Activated T-helper 9 cell treated with anti-CD3 and anti-CD28 coated beads, Interleukin-2, amount 50 U/mL, for 16 hours (primary cell): ENCODE data around the gene TMEM50A.
"Not testable (repeated sequence)": the region's sequence is repeated elsewhere in the genome, so short reads cannot be mapped to it uniquely, and the experiment has no call there.

Experiments
- DNase-seq: peaks from one replicate; pipeline ENCODE4 v3.0.0-alpha.2; 2020; ENCODE audit warnings: low read depth

TMEM50A gene

DNA sequence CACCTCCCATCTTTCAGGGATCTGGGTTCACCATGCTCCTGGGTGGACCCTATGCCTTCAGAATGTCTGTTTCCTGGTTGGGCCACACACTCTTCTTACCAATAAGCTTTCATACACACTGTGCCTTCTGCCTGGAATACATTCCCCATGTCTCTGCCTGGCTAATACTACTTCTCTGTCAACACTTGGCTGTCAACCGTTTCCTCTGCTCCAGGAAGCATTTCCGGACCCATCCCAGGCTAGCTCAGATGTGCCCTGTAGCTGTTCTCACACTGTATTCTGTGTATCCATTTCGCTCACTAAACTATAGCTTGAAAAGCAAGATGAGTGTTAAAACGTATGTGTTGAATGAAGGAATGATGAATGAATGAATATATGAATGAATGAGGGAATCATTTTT is 49.0 kb downstream of the TMEM50A start:
- not testable (repeated sequence) for DNase-seq

DNA sequence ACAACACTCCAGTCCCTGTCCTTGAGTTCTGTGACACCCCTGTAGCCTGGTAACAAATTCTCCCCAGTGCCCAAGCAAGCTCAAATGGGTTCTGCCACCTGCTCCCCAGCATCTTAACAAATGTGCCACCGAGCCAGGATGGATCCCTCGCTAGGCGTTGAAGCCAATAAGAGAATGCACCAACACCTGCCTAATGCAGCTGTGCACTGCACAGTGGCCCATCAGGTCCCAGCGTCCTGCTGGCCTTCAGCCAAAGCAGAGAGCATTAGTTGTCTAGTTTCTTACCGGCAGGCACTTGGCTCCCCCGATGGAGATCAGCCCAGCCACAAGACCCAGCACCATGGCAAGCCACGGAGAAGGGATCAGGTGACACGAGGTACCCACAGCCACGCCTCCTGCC is 50.6 kb downstream of the TMEM50A start:
- DNase-seq = not testable (repeated sequence)

DNA sequence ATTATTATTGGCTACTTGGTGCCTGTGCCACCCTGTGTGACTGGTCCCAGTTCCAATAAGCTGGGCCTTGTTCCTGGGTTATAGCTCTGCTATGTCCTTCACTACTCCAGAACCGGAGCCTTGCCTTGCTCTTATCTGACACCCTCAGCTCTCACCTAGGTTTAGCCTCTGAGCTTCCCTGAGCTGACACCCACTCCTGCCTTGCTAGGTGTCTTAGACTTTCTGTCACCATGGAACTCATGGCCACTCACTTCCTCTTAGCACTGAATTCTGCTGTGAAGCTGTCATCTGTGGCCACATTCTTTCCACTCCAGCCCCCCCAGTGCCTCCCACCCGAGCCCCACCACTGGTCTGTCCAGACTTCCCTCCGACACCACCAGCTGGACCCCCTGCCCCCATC is 51.6 kb downstream of the TMEM50A start:
- DNase-seq = not testable (repeated sequence)

DNA sequence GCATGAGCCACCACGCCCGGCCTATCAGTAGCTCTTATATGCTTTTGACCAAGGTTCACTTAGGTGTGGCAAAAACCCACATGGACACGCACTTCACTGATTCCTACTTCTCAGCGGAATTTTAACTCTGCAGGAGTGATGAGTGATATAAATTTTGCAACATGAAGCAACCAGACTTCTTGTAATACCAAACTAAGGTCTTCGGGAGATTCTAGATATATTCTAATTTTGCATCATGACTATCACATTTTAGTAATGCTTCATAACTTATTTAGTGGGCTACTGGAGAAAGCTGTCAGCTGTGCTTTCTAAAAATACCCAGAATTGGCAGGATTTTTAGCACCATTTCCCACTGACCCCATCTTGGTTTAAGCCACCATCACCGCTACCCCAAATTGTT is 54.7 kb downstream of the TMEM50A start:
- DNase-seq = no peak

DNA sequence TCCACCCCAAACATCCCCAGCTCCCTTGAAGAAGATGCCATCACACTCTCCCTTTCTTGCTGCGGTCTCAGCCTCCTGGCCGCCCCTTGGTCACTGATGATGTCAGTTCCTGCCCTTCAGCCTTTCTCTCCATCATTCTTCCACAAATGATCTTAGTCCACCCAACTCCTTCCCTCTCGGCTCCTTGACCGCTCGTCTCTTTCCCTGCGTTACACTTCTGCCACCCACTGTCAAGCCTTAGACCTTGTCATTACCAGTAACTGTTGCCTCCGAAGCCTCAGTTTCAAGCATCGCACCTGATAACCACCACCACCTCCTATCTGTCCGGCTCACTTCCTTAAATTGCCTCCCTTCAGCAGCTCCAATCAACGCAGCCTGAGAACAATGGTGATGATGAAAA is 59.4 kb downstream of the TMEM50A start:
- not testable (repeated sequence) for DNase-seq

DNA sequence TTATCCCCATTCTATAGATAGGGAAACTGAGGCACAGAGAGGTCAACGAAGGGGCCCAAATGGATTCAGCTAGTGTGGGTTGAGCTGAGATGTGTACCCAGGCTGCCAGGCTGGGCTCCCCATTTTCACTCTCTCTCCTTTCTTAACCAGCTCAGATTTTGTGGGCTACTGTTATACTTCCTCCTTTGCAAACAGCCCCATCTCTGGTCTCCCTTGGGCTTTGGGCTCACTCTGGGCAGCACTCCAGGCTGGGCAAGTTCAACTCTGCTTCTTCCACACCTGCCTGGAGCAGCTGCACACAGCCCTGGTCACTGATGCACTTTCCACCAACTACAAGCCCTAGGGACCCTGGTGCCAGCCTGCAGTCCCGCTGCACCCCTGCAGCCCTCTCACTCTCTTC is 59.9 kb downstream of the TMEM50A start:
- DNase-seq = not testable (repeated sequence)

DNA sequence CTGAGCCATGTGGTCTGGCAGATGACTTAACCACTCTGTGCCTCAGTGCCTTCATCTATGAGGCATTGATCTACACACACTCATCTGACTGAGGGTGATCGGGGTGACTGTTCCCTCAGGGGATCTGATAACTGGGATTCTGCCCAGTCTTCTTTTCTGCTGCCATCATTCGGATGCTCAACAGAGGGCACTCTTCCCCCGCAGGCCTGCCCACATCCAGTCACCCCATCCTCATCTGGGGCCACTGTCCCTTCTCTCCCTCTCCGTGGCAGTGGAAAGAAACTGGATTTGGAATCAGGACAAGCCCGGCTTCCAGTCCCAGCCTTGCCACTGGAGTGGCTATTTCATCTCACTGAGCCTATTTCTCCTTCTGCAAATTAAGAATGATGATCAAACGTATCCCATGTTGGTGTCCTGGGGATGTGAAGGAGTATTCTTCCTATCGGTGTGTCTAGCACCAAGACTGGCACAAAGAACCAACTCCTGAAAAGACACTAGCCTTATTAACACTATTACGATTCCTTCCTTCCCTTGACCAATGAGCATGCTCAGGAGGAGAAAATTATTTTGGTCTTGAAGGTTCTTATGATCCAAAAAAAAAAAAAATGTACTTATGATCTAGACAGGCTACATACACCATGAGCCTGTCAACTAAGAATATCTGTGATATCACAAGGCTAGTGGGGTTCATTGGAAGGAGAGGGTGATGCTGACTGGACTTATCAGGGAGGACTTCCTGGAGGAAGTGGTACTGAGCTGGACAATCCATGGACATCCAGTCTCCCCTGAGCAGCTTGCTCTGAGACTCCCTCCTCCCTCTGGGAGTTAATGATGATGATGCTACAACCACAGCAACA is 65.0 kb downstream of the TMEM50A start:
- not testable (repeated sequence) for DNase-seq

DNA sequence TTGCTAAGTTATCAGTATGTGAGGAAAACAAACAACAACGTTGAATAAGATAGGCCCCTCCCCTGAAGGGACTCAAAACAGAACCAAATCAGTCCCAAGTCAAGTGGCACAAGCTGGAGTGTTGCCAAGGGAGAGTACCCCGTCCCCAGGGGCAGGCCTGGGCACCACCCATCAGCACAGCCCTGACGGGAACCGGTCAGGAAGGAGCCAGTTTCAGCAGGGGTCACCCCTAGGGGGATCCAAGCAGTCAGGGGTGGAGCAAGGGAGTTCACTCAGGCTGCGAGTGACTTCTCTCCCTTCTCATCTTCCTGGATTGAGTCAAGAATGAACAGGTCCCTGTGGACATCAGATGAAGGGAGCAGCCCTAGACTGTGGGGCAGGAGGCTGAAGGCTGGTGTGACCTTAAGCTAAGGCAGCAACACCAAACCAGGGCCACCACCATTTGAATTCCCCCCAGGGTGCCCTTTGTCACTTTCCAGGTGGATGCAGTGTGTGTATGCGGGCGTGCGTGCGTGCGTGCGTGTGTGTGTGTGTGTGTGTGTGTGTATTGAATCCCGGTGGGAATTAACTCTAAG is 67.7 kb downstream of the TMEM50A start:
- not testable (repeated sequence) for DNase-seq

DNA sequence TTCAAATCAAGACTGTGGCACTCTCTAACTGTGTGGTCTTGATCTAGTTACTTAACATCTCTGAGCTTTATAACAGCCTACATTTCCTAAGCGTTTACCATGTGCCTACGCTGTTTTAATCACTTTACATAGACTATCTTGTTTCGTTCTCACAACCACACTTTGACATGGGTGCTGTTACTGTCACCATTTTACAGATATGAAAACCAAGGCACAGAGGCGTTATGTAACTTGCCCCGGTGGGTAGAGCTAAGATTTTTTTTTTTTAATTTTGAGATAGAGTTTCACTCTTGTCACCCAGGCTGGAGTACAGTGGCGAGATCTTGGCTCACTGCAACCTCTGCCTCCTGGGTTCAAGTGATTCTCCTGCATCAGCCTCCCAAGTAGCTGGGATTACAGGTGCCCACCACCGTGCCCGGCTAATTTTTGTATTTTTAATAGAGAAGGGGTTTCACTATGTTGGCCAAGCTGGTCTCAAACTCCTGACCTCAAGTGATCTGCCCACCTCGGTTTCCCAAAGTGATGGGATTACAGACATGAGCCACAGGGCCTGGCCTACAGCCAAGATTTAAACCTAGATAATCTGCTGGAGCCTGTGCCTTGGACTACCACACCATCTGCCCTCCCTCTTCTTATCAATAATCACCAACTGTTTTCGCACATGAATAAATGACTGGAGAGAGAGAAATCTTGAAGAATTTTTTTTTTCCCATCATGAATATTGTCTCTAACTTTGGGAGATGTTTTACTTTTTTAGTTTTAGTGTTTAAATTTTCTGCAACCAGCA is 71.7 kb downstream of the TMEM50A start:
- not testable (repeated sequence) for DNase-seq
